ENCODE results near the gene ELOB.

The ELOB gene

GRCh38 chr16:2777231-2777902 lies at the start of gene ELOB:
Gene ELOB, minus strand, starts transcription at chr16:2777280. Its CDS starts 41 bp downstream, at chr16:2777239.
- DNase-seq (ENCODE audit: low spot score) = peak; percentile 99

DNA sequence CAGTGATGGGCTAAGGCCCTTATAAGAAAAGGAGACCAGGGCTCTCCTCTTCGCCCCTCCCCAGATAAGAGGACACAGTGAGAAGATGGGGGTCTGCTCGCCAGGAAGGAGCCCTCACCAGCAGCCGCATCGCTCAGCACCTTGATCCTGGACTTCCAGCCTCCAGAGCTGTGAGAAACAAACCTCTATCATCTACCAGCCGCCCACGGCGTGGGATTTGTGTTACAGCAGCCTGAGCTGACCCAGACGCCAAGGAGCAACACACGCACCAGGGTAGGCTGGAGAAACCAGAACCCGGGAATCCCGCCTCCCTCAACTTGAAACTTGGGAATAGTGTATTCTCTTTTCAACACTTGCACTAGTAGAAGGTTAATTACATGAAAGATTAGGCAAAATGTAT lies 48.8 kb upstream of the ELOB start:
- no peak for DNase-seq (ENCODE audit: low spot score)

DNA sequence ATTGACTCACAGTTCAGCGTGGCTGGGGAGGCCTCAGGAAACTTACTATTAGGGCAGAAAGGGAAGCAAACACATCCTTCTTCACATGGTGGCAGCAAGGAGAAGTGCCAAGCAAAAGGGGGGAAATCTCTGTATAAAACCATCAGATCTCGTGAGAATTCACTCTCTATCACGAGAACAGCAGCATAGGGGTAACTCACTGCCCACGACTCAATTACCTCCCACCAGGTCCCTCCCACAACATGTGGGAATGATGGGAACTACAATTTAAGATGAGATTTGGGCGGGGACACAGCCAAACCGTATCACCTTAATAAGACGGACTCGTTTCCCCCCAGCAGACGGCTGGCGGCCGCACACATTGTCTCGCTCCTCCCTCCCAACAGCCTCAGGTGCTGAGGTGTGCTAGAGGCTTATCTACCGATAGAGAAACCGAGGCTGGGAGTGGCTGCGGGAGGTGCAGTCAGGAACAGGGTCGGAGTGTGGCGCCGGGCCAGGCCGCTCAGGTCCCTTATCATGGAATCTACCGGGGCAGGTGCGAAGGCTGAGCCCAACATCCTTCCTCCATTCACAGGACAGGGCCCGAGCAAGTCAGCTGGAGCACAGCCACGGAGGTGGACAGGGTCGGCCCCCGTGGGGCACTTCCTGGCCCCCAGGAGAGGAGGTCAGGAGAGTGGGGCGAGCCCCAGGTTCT lies 48.1 kb upstream of the ELOB start:
- DNase-seq (ENCODE audit: low spot score) = no peak

DNA sequence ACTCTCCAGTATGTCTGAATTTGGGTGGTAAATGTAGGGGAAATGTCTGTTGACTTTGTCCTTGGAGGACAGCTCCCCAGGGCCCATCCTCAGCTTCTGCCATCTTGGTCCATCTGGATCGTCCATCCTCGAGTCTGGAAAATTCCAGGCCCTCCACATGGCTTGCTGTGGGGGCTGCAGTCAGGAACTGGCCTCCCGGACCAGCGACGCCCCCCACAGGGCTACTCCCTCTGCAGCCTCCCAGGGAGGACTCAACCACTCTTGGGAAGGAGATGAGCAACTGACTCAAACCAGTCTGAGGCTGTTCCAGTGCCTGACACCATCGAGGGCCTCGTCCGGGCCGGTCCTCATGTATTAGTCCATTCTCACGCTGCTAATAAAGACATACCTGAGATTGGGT lies 47.5 kb upstream of the ELOB start:
- no peak for DNase-seq (ENCODE audit: low spot score)

DNA sequence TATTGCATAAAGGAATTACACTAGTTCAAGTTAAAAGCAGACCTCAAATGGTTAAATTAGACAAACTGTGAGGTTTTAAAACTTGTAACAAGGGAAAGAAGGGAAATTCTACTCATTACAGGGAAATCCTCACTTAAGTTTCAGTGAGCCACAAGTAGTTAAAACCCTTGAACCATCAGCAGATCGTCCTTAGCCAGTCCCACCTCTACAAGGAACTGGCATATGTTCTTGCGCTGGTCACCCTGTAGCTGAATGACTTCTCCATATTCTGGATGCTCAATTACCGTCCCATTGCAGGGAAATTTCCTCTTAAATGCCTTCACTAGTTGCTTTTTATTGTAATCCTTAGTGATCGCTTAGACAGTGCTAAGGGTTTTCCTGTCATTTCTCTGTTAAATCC lies 45.4 kb upstream of the ELOB start:
- no peak for DNase-seq (ENCODE audit: low spot score)

GRCh38 chr16:2822158-2822495 lies 45.0 kb upstream of the ELOB start:
- no peak for DNase-seq (ENCODE audit: low spot score)

DNA sequence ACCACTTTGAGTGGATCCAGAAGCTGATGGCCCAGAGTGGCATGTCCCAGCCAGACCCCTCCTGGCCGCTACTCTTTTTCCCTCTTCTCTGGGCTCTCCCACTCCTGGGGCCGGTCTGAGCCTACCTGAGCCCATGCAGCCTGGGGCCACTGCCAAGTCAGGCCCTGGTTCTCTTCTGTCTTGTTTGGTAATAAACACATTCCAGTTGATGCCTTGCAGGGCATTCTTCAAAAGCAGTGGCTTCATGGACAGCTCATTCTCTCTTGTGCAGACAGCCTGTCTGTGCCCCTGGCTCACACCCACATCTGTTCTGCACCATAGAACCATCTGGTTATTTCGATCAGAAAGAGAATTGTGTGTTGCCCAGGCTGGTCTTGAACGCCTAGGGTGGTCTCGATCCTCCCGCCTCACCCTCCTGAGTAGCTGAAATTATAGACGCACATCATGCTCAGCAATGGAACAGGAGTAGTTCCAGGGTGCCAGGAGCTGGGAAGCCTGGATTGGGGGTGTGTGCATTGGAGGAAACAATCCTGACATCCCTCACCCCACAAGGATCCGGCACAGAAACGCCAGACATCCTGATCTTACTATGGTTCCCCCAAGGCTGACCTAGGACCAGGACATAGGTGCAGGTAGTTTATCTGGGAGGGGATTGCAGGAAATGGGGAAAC lies 44.5 kb upstream of the ELOB start:
- DNase-seq (ENCODE audit: low spot score) = peak; percentile 33

DNA sequence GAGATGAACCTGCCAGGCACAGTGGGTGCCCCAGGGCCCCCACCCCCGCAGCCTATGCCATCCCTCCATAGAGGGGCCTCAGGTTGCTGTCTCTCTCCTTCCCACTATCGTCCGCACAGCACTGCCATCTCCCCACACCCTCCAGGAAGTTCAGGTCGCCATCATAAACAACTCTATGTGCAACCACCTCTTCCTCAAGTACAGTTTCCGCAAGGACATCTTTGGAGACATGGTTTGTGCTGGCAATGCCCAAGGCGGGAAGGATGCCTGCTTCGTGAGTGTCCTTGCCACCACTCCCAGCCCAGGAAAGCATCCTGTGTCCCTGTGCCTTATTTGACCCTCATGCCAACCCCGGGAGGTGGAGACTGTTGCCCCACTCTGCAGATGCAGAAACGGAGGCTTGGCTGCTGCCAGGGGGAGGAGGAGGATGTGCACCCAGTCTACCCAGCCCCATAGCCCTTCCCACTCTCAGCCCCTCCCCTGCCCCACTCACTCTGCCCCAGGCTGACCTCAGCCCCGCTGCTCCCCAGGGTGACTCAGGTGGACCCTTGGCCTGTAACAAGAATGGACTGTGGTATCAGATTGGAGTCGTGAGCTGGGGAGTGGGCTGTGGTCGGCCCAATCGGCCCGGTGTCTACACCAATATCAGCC lies 43.9 kb upstream of the ELOB start:
- no peak for DNase-seq (ENCODE audit: low spot score)

GRCh38 chr16:2819939-2820835 lies 43.1 kb upstream of the ELOB start:
- DNase-seq (ENCODE audit: low spot score) = no peak

- no peak for DNase-seq (ENCODE audit: low spot score)
Measured at GRCh38 chr16:2819179-2819938, 42.3 kb upstream of the ELOB start.

DNA sequence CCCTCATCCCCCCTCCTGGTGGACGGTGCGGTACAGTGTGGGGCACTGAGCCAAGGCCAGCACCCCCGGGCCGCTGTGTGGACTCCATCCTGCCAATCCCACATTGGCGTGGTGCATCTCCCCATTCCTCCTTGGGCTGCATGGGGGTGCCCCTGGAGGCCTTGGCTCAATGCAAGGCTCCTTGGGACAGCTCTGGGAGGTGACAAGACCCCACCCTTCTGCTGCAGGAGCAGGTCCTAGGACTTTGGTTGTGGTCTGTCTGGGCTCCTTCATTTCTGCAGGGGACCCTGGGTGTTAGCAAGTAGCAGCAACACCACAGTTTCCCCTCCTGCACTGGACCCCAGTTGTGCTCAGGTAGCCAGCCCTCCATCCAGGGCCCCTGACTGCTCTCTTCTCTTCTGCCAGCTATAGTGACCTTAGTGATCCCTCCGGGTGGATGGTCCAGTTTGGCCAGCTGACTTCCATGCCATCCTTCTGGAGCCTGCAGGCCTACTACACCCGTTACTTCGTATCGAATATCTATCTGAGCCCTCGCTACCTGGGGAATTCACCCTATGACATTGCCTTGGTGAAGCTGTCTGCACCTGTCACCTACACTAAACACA lies 41.3 kb upstream of the ELOB start:
- no peak for DNase-seq (ENCODE audit: low spot score)

DNA sequence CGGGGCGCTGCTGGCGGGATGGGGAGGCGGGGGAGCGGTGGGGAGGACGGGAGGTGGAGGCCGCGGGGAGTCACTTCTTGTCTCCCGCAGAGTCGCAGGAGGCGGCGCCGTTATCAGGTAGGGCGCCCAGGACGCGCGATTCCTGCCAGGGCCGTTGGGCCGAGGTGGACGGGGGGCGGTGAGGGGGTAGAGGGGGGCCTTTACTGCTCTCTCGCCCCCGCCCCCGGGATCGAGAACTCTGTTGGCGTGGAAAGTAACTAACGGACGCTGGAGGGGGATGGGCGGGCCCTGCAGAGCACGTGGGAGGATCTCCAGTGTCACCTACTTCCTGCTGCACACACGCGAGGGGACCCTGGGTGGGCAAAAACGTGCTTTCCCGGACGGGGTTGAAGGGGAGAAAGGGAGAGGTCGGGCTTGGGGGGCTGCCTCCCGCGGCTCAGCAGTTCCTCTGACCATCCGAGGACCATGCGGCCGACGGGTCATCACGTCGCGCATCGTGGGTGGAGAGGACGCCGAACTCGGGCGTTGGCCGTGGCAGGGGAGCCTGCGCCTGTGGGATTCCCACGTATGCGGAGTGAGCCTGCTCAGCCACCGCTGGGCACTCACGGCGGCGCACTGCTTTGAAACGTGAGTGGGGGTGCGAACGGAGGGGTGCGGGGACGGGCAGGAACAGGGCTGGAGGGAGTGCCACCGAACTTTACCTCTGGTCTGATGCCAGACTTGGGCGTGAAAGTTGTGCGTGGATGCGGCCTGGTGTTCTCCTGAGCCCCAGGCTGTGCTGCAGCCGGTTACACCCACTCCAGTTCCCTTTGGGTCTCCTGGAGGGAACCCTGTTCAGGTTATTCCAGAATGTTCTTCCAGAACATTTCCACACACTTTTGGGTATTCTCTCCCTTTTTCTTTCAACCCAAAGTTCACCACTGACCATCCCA lies 40.5 kb upstream of the ELOB start:
- DNase-seq (ENCODE audit: low spot score) = no peak

DNA sequence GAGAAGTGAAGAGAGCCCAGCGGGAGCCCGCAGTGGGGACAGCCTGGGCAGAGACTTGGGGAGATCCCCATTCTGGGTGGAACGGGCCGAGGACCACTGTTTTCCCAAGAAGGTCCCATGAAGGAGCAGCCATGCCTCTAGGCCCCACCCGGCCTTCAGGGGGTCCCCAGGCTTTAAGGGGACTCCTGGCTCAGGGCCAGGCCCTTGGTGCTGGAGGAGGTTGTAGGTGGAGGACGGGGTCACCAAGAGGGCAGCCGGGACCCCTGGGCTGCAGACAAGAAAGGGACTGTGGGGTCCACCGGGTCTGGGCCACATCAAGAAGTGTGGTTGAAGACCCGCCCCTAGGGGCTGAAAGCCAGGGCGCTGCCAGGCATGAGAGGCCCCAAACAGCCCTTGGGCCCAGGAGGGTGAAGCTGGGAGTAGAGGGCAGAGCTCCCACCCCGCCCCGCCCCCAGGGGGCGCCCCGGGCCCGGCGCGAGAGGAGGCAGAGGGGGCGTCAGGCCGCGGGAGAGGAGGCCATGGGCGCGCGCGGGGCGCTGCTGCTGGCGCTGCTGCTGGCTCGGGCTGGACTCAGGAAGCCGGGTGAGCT lies 39.8 kb upstream of the ELOB start, which contains the start of gene PRSS21:
TSS of gene PRSS21 (plus strand) at position 487 of the 589 bp plus-strand sequence. CDS start at position 519, 32 bp downstream.
- DNase-seq (ENCODE audit: low spot score) = no peak

GRCh38 chr16:2815299-2815771 lies 38.3 kb upstream of the ELOB start:
- DNase-seq (ENCODE audit: low spot score) = no peak

GRCh38 chr16:2814551-2815298 lies 37.6 kb upstream of the ELOB start:
- DNase-seq (ENCODE audit: low spot score) = no peak

GRCh38 chr16:2813771-2814221 lies 36.7 kb upstream of the ELOB start:
- no peak for DNase-seq (ENCODE audit: low spot score)

GRCh38 chr16:2811703-2812471 lies 34.8 kb upstream of the ELOB start:
- no peak for DNase-seq (ENCODE audit: low spot score)

All from GM03348 (cell line).